SKM-1 treated with dmso at 0.1 percent for 144 hours (cell line): Measurements from ENCODE around the gene CACTIN.
"Not testable (repeated sequence)": the region's sequence is repeated elsewhere in the genome, so short reads cannot be mapped to it uniquely, and the experiment has no call there.

Experiments used
- DNase-seq: peaks from one replicate; lab custom pipeline; 2025; ENCODE audit not compliant: unreplicated experiment; lab: John Stamatoyannopoulos, UW

Gene CACTIN

GRCh38 chr19:3626473-3627350 lies at the start of gene CACTIN:
CACTIN (minus strand) TSS chr19:3626790; CDS start chr19:3626762, 28 bp downstream.
- DNase-seq: peak; percentile 97

GRCh38 chr19:3674784-3675543 lies 48.4 kb upstream of the CACTIN start:
- DNase-seq: no peak

GRCh38 chr19:3673506-3674439 lies 47.2 kb upstream of the CACTIN start:
- DNase-seq: no peak

- no peak for DNase-seq
These were observed 46.4 kb upstream of the CACTIN start for GRCh38 chr19:3672993-3673392.

- DNase-seq: no peak
These were observed 46.0 kb upstream of the CACTIN start for GRCh38 chr19:3672575-3672948.

GRCh38 chr19:3671680-3672574 lies 45.3 kb upstream of the CACTIN start:
- no peak for DNase-seq

- DNase-seq: no peak
These were observed 44.4 kb upstream of the CACTIN start for GRCh38 chr19:3670796-3671679.

- no peak for DNase-seq
These were observed 43.6 kb upstream of the CACTIN start for GRCh38 chr19:3669947-3670795.

- no peak for DNase-seq
These were observed 42.7 kb upstream of the CACTIN start for GRCh38 chr19:3669082-3669946.

- DNase-seq: no peak
These were observed 41.9 kb upstream of the CACTIN start for GRCh38 chr19:3668331-3669081.

- no peak for DNase-seq
These were observed 41.2 kb upstream of the CACTIN start for GRCh38 chr19:3667766-3668165.

GRCh38 chr19:3667037-3667638 lies 40.5 kb upstream of the CACTIN start:
- no peak for DNase-seq

- DNase-seq: not testable (repeated sequence)
These were observed 39.9 kb upstream of the CACTIN start for GRCh38 chr19:3666545-3666856.

GRCh38 chr19:3665681-3666544 lies 39.3 kb upstream of the CACTIN start:
- DNase-seq: peak; percentile 21

GRCh38 chr19:3664879-3665642 lies 38.5 kb upstream of the CACTIN start:
- DNase-seq: no peak
